HepG2 (cell line): Measurements from ENCODE around the gene TPRG1L. TPM values are rescaled to one million over a fixed set of nuclear protein-coding genes. Genes with fewer than 3 reads are reported as not detected.

Experiments used
- ATAC-seq: fragments of 200-7000 bp; cut with Tn5 transposase; 3 replicates; pipeline ENCODE4 v1.9.1; 2020; ENCODE audit warnings: mild to moderate bottlenecking, moderate library complexity
- BruUV-seq: library from RNA; stranded (reverse); fragments of 400-500 nt; replicated peaks from 2 replicates; lab custom pipeline; 2021; lab: Mats Ljungman, UMichigan
- CTCF ChIA-PET: fragments of 300-600 bp; formaldehyde crosslinking; extraction: SDS; loops from one replicate; lab custom pipeline; 2021; ENCODE audit warnings: low total read pairs, inconsistent platforms, low intra/inter-chr PET ratio; lab: Yijun Ruan, JAX
- POLR2A ChIA-PET: fragments of 350-600 bp; sonication (Branson Sonifier 250); formaldehyde crosslinking; loops from one replicate; lab custom pipeline; 2020; ENCODE audit warnings: antibody characterized with exemption, inconsistent platforms; lab: Yijun Ruan, JAX
- DNase-seq: peaks from one replicate; pipeline ENCODE4 v3.0.0-alpha.2; 2015; ENCODE audit warnings: low spot score
- FAIRE-seq: peaks from 3 replicates; lab custom pipeline; 2011; peaks lifted over from hg19 to GRCh38; lab: Jason Lieb, UNC
- H2AFZ ChIP-seq: one replicate; pipeline ENCODE4 v1.6.1; 2011; ENCODE audit warnings: low read length, inconsistent platforms
- H3K27ac ChIP-seq: fragments of 300-600 bp; 3 replicates; pipeline ENCODE4 v1.8.0; 2011; ENCODE audit warnings: mixed run types, mild to moderate bottlenecking, mixed read lengths, low read length, inconsistent platforms; ENCODE audit not compliant: insufficient read depth; ENCODE audit errors: extremely low read length
- H3K27me3 ChIP-seq, 2 experiments: fragments of 200-600 bp in 1 of 2; 2 replicates in 1 of 2; 3 replicates in 1 of 2; pipeline versions ENCODE4 v1.6.0 to v1.8.0; 2011; ENCODE audit warnings: low read length in 2 of 2, mild to moderate bottlenecking in 2 of 2, moderate library complexity in 2 of 2, inconsistent platforms in 1 of 2; ENCODE audit not compliant: insufficient read depth in 2 of 2, control insufficient read depth in 1 of 2
- H3K36me3 ChIP-seq, 2 experiments: fragments of 200-600 bp in 1 of 2; replicated peaks in 1 of 2; 2 replicates in 1 of 2; 3 replicates in 1 of 2; pipeline versions ENCODE4 v1.5.1 to v1.8.0; 2011; ENCODE audit warnings: low read length in 2 of 2, inconsistent platforms in 1 of 2; ENCODE audit not compliant: insufficient read depth in 2 of 2, control insufficient read depth in 1 of 2
- H3K4me1 ChIP-seq: 2 replicates; pipeline ENCODE4 v1.5.1; 2012; ENCODE audit warnings: low read length, inconsistent platforms; ENCODE audit not compliant: insufficient read depth
- H3K4me2 ChIP-seq: 2 replicates; pipeline ENCODE4 v1.6.0; 2011; ENCODE audit warnings: low read depth, low read length, inconsistent platforms
- H3K4me3 ChIP-seq, 3 experiments: fragments of 200-600 bp in 1 of 3; sonication (generic), shearing (Covaris generic) in 1 of 3; replicated peaks in 1 of 3; 2 replicates each; pipeline ENCODE4 v1.5.1; 2011 to 2016; ENCODE audit warnings: low read length in 3 of 3, inconsistent platforms in 2 of 3, low read depth in 2 of 3, mild to moderate bottlenecking in 2 of 3, control low read depth in 1 of 3, mixed read lengths in 1 of 3; ENCODE audit not compliant: insufficient read depth in 1 of 3
- H3K79me2 ChIP-seq: one replicate; pipeline ENCODE4 v1.6.1; 2011; ENCODE audit warnings: low read length, inconsistent platforms; ENCODE audit not compliant: insufficient read depth
- H3K9ac ChIP-seq: 2 replicates; pipeline ENCODE4 v1.6.0; 2011; ENCODE audit warnings: mild to moderate bottlenecking, low read depth, low read length, inconsistent platforms; ENCODE audit not compliant: insufficient read depth
- H3K9me3 ChIP-seq: 2 replicates; pipeline ENCODE4 v1.5.1; 2012; ENCODE audit warnings: mild to moderate bottlenecking, low read length
- H4K20me1 ChIP-seq: 2 replicates; pipeline ENCODE4 v1.6.0; 2011; ENCODE audit warnings: inconsistent platforms, mild to moderate bottlenecking, low read length, moderate library complexity; ENCODE audit not compliant: insufficient read depth
- PRMT3 ChIP-seq: sonication (generic); formaldehyde crosslinking; IDR thresholded peaks from 2 replicates; pipeline ENCODE4 v1.8.1; 2022; ENCODE audit warnings: low read depth, mild to moderate bottlenecking, moderate library complexity, missing genetic modification reagents, borderline replicate concordance
- ZSCAN31 ChIP-seq: sonication (generic); formaldehyde crosslinking; IDR thresholded peaks from 2 replicates; pipeline ENCODE4 v1.5.0; 2020; ENCODE audit warnings: low read depth, mild to moderate bottlenecking, missing genetic modification reagents
- WGBS: methylation state at CpG from one replicate; pipeline ENCODE4 v1.1.6; 2017; ENCODE audit warnings: low lambda C conversion rate; 5-methylcytosine and 5-hydroxymethylcytosine counted together
- in situ Hi-C: cut with HindIII; loops from 2 replicates; pipeline ENCODE4 v1.10.0; 2017; ENCODE audit warnings: low pct_unique_long_range_greater_than_20kb; ENCODE audit not compliant: extremely low pct_ligation_motif_present
- intact Hi-C: fragments of 100-400 bp; cut with micrococcal nuclease; formaldehyde crosslinking; loops from one replicate; pipeline ENCODE4 v1.10.0; 2022; ENCODE audit not compliant: unreplicated experiment
- polyA plus RNA-seq, 8 experiments: library from polyadenylated mRNA; depleted of rRNA in 3 of 8; stranded (reverse) in 7 of 8; unstranded in 1 of 8; fragments of >200 nt; fragmentation: Illumina TruSeq in 4 of 8; extraction: Trizol in 4 of 8; gene quantifications; 2 replicates each; pipeline versions ENCODE4 v1.2.1 to v1.2.3, GENCODE V29; 2011 to 2016; ENCODE audit warnings: low read depth in 4 of 8, missing spikeins in 1 of 8, mixed read lengths in 1 of 8; ENCODE audit not compliant: insufficient read depth in 1 of 8
- total RNA-seq, 5 experiments: library from RNA; depleted of rRNA; stranded (reverse); fragments of >200 nt; fragmentation: Illumina TruSeq; extraction: Trizol; gene quantifications; 2 replicates each; pipeline ENCODE4 v1.2.3, GENCODE V29; 2016; ENCODE audit warnings: low read depth in 1 of 5
- TF ChIP-seq, protein P1 (sequence below): sonication (generic); formaldehyde crosslinking; IDR thresholded peaks from 2 replicates; pipeline ENCODE4 v1.4.0; 2020; ENCODE audit warnings: missing genetic modification reagents
- TF ChIP-seq, protein P2 (sequence below): IDR thresholded peaks from 2 replicates; pipeline ENCODE4 v1.6.1; 2016; ENCODE audit warnings: missing genetic modification reagents, missing compliant biosample characterization
- TF ChIP-seq, protein P3 (sequence below): sonication (generic); formaldehyde crosslinking; IDR thresholded peaks from 2 replicates; pipeline ENCODE4 v1.5.1; 2020; ENCODE audit warnings: mild to moderate bottlenecking, missing genetic modification reagents, moderate library complexity
- TF ChIP-seq, protein P4 (sequence below): sonication (generic); formaldehyde crosslinking; IDR thresholded peaks from 2 replicates; pipeline ENCODE4 v1.9.0; 2021; ENCODE audit warnings: missing genetic modification reagents, borderline replicate concordance

TPRG1L gene
- total and polyA plus RNA-seq, 2 of the 13 experiments (the other 11 are each of a cell fraction or from before 2014, with no cell fraction given), result 21.3 to 37.4 TPM

DNA sequence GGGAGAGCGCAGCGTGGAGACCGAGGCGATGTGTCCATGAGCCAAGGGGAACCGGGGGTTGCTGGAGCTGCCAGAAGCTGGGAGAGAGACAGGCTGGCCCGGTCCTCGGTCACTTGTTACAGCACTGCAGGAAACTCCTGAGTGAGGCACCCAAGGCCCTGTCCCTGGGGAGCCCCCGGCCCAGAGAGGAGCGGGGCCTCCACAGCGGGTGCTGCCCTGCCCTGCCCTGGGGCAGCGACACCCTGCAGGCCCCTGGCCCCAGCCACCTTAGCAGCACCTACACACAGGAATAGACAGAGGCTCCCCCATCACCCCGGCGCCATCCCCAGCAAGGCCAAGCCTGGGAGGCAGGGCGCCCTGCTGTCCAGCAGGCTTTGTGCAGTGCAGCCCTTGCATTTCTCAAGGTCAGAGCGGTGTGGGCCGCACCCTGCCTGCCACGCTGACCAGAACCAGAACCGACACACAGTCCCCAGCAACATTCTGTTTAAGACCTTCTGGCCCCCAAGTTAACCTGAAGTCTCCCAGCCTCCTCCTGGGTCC, 6.9 kb upstream of the TPRG1L start (continued):
- TF ChIP-seq, protein P1, sequence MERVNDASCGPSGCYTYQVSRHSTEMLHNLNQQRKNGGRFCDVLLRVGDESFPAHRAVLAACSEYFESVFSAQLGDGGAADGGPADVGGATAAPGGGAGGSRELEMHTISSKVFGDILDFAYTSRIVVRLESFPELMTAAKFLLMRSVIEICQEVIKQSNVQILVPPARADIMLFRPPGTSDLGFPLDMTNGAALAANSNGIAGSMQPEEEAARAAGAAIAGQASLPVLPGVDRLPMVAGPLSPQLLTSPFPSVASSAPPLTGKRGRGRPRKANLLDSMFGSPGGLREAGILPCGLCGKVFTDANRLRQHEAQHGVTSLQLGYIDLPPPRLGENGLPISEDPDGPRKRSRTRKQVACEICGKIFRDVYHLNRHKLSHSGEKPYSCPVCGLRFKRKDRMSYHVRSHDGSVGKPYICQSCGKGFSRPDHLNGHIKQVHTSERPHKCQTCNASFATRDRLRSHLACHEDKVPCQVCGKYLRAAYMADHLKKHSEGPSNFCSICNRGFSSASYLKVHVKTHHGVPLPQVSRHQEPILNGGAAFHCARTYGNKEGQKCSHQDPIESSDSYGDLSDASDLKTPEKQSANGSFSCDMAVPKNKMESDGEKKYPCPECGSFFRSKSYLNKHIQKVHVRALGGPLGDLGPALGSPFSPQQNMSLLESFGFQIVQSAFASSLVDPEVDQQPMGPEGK (CRISPR knock-in tag), result no peak
- TF ChIP-seq, all 625 proteins: peak for 0

DNA sequence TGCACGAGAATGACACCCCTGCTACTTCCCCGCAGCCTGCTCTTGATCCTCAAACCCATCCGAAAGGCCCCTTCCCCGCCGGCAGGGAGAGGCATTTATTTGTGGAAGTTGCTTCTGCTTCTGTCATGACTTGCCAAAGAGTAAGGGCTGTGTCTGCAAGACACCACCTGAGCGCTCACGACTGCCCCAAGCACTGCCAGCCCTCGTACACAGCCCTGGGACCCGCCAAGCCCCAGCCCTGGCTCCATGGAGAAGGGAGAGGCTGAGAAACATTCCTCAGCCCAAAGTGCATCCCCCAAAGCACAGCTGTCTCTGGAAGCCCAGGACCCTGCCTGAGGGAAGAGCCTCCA, 6.3 kb upstream of the TPRG1L start:
- POLR2A ChIA-PET, result interaction anchor here (0.9 kb wide), 1 partner anchor 165 kb away, joined by 5 read pairs; no protein-coding TSS in a partner anchor
- TF ChIP-seq, protein P2, sequence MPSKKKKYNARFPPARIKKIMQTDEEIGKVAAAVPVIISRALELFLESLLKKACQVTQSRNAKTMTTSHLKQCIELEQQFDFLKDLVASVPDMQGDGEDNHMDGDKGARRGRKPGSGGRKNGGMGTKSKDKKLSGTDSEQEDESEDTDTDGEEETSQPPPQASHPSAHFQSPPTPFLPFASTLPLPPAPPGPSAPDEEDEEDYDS, result no peak
- no peak for TF ChIP-seq PRMT3 (CRISPR knock-in tag)
- TF ChIP-seq ZSCAN31 (CRISPR knock-in tag), result no peak
- TF ChIP-seq, protein P3, sequence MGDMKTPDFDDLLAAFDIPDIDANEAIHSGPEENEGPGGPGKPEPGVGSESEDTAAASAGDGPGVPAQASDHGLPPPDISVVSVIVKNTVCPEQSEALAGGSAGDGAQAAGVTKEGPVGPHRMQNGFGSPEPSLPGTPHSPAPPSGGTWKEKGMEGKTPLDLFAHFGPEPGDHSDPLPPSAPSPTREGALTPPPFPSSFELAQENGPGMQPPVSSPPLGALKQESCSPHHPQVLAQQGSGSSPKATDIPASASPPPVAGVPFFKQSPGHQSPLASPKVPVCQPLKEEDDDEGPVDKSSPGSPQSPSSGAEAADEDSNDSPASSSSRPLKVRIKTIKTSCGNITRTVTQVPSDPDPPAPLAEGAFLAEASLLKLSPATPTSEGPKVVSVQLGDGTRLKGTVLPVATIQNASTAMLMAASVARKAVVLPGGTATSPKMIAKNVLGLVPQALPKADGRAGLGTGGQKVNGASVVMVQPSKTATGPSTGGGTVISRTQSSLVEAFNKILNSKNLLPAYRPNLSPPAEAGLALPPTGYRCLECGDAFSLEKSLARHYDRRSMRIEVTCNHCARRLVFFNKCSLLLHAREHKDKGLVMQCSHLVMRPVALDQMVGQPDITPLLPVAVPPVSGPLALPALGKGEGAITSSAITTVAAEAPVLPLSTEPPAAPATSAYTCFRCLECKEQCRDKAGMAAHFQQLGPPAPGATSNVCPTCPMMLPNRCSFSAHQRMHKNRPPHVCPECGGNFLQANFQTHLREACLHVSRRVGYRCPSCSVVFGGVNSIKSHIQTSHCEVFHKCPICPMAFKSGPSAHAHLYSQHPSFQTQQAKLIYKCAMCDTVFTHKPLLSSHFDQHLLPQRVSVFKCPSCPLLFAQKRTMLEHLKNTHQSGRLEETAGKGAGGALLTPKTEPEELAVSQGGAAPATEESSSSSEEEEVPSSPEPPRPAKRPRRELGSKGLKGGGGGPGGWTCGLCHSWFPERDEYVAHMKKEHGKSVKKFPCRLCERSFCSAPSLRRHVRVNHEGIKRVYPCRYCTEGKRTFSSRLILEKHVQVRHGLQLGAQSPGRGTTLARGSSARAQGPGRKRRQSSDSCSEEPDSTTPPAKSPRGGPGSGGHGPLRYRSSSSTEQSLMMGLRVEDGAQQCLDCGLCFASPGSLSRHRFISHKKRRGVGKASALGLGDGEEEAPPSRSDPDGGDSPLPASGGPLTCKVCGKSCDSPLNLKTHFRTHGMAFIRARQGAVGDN (CRISPR knock-in tag), result 0 out of 2 replicates have a peak, but pooled peaks have one; percentile 19
- TF ChIP-seq, protein P4, sequence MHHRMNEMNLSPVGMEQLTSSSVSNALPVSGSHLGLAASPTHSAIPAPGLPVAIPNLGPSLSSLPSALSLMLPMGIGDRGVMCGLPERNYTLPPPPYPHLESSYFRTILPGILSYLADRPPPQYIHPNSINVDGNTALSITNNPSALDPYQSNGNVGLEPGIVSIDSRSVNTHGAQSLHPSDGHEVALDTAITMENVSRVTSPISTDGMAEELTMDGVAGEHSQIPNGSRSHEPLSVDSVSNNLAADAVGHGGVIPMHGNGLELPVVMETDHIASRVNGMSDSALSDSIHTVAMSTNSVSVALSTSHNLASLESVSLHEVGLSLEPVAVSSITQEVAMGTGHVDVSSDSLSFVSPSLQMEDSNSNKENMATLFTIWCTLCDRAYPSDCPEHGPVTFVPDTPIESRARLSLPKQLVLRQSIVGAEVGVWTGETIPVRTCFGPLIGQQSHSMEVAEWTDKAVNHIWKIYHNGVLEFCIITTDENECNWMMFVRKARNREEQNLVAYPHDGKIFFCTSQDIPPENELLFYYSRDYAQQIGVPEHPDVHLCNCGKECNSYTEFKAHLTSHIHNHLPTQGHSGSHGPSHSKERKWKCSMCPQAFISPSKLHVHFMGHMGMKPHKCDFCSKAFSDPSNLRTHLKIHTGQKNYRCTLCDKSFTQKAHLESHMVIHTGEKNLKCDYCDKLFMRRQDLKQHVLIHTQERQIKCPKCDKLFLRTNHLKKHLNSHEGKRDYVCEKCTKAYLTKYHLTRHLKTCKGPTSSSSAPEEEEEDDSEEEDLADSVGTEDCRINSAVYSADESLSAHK, result no peak
- Histone ChIP-seq H2AFZ (no peak overlapping the region), H3K4me2 (peak overlapping the region; percentile 30), H4K20me1 (no peaks in the 10 kb centered on the region), H3K4me3 (no peak overlapping the region), H3K79me2 (no peaks in the 10 kb centered on the region), H3K27ac (no peak overlapping the region), H3K9me3 (no peaks in the 10 kb centered on the region), H3K27me3 (peaks cover 16 to 50% of the 10 kb centered on the region in 2 experiments), H3K9ac (no peak overlapping the region), H3K4me1 (peaks cover 40% of the 10 kb centered on the region), H3K36me3 (no peaks in the 10 kb centered on the region)
- ATAC-seq (peak; percentile 43; the same call in 2 of the 3 replicates), DNase-seq (no peak), FAIRE-seq (no peak)
- WGBS, result 48% methylated on average over 5 of the region's 9 CpGs
- CTCF ChIA-PET, result interaction anchor here (1.1 to 2.3 kb wide), 6 partner anchors 28 to 128 kb away, joined by 3 to 32 read pairs (median 8); no protein-coding TSS in a partner anchor
- intact Hi-C loops (loop anchor here (2.0 to 5.0 kb wide), 2 partner anchors 32 to 126 kb away; no protein-coding TSS in a partner anchor), in situ Hi-C loops (no loop called here)
- no TSS peak for BruUV-seq
